Esophagus muscularis mucosa (tissue), 3 donors: ENCODE measurements around the gene WWOX.

Experiments
- POLR2A ChIP-seq: fragments of 450-650 bp; IDR thresholded peaks from one replicate; pipeline ENCODE4 v1.6.1; 2017; ENCODE audit warnings: antibody characterized with exemption, moderate library complexity, mild to moderate bottlenecking, low read depth
- TF ChIP-seq, protein P1 (sequence below), 3 experiments: fragments of 200-600 bp in 2 of 3; fragments of 450-650 bp in 1 of 3; sonication (generic) in 2 of 3; IDR thresholded peaks; one replicate each; pipeline ENCODE4 v1.5.1; 2017 to 2019; ENCODE audit warnings: antibody characterized with exemption in 3 of 3, mild to moderate bottlenecking in 2 of 3, moderate library complexity in 1 of 3

- TF ChIP-seq, protein P1, sequence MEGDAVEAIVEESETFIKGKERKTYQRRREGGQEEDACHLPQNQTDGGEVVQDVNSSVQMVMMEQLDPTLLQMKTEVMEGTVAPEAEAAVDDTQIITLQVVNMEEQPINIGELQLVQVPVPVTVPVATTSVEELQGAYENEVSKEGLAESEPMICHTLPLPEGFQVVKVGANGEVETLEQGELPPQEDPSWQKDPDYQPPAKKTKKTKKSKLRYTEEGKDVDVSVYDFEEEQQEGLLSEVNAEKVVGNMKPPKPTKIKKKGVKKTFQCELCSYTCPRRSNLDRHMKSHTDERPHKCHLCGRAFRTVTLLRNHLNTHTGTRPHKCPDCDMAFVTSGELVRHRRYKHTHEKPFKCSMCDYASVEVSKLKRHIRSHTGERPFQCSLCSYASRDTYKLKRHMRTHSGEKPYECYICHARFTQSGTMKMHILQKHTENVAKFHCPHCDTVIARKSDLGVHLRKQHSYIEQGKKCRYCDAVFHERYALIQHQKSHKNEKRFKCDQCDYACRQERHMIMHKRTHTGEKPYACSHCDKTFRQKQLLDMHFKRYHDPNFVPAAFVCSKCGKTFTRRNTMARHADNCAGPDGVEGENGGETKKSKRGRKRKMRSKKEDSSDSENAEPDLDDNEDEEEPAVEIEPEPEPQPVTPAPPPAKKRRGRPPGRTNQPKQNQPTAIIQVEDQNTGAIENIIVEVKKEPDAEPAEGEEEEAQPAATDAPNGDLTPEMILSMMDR (IDR thresholded peaks at IDR 0.05), result no peak
- no peak for TF ChIP-seq POLR2A
Measured at GRCh38 chr16:78128913-78129312, 29.5 kb downstream of the WWOX start.
